NCI-H524 (cell line): ENCODE measurements around the gene SLC22A23.
A peak's percentile ranks its signal among the peaks of the same experiment; 100 is the strongest.
"Not testable (repeated sequence)": the region's sequence is repeated elsewhere in the genome, so short reads cannot be mapped to it uniquely, and the experiment has no call there.

ENCODE experiments used
- DNase-seq, 2 experiments: peaks; one replicate each; lab custom pipeline; 2025; lab: John Stamatoyannopoulos, UW

The SLC22A23 gene

GRCh38 chr6:3384241-3385143 is 72.4 kb downstream of the SLC22A23 start:
- no peak for DNase-seq

GRCh38 chr6:3383525-3383924 is 73.3 kb downstream of the SLC22A23 start:
- no peak for DNase-seq

- DNase-seq: peak in 1 of 2 experiments; percentile 56
Observed at GRCh38 chr6:3382326-3383279, 74.2 kb downstream of the SLC22A23 start.

GRCh38 chr6:3381233-3381921 is 75.5 kb downstream of the SLC22A23 start:
- peak in 1 of 2 experiments; percentile 50 for DNase-seq

GRCh38 chr6:3380344-3381232 is 76.3 kb downstream of the SLC22A23 start:
- DNase-seq: no peak

- DNase-seq: peak in 1 of 2 experiments; percentile 44
Observed at GRCh38 chr6:3379482-3380060, 77.3 kb downstream of the SLC22A23 start.

GRCh38 chr6:3378808-3379207 is 78.0 kb downstream of the SLC22A23 start:
- not testable (repeated sequence) for DNase-seq

GRCh38 chr6:3378398-3378782 is 78.5 kb downstream of the SLC22A23 start:
- DNase-seq: peak; percentile 29 to 79

GRCh38 chr6:3377536-3378397 is 79.1 kb downstream of the SLC22A23 start:
- no peak for DNase-seq

GRCh38 chr6:3376893-3377535 is 79.8 kb downstream of the SLC22A23 start:
- DNase-seq: peak; percentile 41 to 71

- no peak for DNase-seq
Observed at GRCh38 chr6:3376064-3376463, 80.8 kb downstream of the SLC22A23 start.

- no peak for DNase-seq
Observed at GRCh38 chr6:3373597-3374203, 83.2 kb downstream of the SLC22A23 start.

GRCh38 chr6:3372912-3373554 is 83.8 kb downstream of the SLC22A23 start:
- no peak for DNase-seq

- no peak for DNase-seq
Observed at GRCh38 chr6:3372184-3372846, 84.5 kb downstream of the SLC22A23 start.

GRCh38 chr6:3371222-3371949 is 85.5 kb downstream of the SLC22A23 start:
- DNase-seq: no peak

- DNase-seq: no peak
Observed at GRCh38 chr6:3370361-3371221, 86.3 kb downstream of the SLC22A23 start.
